ENCODE results near the gene GTF2F2.

GRCh38 chr13:45205124-45205523 is 84.8 kb downstream of the GTF2F2 start:
- TF ChIP-seq CTCF (IDR thresholded peaks at IDR 0.05), result no peak
- no peak for TF ChIP-seq POLR2AphosphoS5 (IDR thresholded peaks at IDR 0.05)
- TF ChIP-seq POLR2A (IDR thresholded peaks at IDR 0.05), result no peak
